GM18867 (cell line): Measurements from ENCODE around the gene PPWD1.
"Not testable (repeated sequence)": the region's sequence is repeated elsewhere in the genome, so short reads cannot be mapped to it uniquely, and the experiment has no call there.

ENCODE experiments used
- ATAC-seq: cut with Tn5 transposase; IDR thresholded peaks from one replicate; pipeline ENCODE4 v1.9.1; 2021; ENCODE audit warnings: mild to moderate bottlenecking, moderate library complexity; ENCODE audit not compliant: unreplicated experiment

PPWD1 gene

GRCh38 chr5:65562731-65563701 is at the start of gene PPWD1, which contains the start of gene CENPK:
Gene PPWD1 (plus strand): TSS chr5:65563296. CDS start chr5:65563311, 15 bp downstream.
Gene CENPK (minus strand): TSS chr5:65563168. CDS start chr5:65554907, 8,261 bp downstream.
- ATAC-seq: peak; percentile 98

- no peak for ATAC-seq
Measured at GRCh38 chr5:65525726-65526125, 37.4 kb upstream of the PPWD1 start.

GRCh38 chr5:65530904-65531303 is 32.2 kb upstream of the PPWD1 start:
- ATAC-seq: no peak

GRCh38 chr5:65535529-65535987 is 27.5 kb upstream of the PPWD1 start:
- ATAC-seq: no peak

- ATAC-seq: no peak
Measured at GRCh38 chr5:65539827-65540226, 23.3 kb upstream of the PPWD1 start.

- no peak for ATAC-seq
Measured at GRCh38 chr5:65544473-65544872, 18.6 kb upstream of the PPWD1 start.

- no peak for ATAC-seq
Measured at GRCh38 chr5:65546141-65546540, 17.0 kb upstream of the PPWD1 start.

GRCh38 chr5:65548281-65548680 is 14.8 kb upstream of the PPWD1 start:
- no peak for ATAC-seq

- ATAC-seq: no peak
Measured at GRCh38 chr5:65553941-65554340, 9.2 kb upstream of the PPWD1 start.

- no peak for ATAC-seq
Measured at GRCh38 chr5:65555287-65555686, 7.8 kb upstream of the PPWD1 start.

GRCh38 chr5:65556181-65556580 is 6.9 kb upstream of the PPWD1 start:
- no peak for ATAC-seq

GRCh38 chr5:65556718-65557117 is 6.4 kb upstream of the PPWD1 start:
- no peak for ATAC-seq

GRCh38 chr5:65563777-65564176 is 681 bp downstream of the PPWD1 start:
- ATAC-seq: no peak

GRCh38 chr5:65566505-65566904 is 3.4 kb downstream of the PPWD1 start:
- ATAC-seq: no peak

- no peak for ATAC-seq
Measured at GRCh38 chr5:65570598-65571226, 7.6 kb downstream of the PPWD1 start.

GRCh38 chr5:65577141-65577540 is 14.0 kb downstream of the PPWD1 start:
- no peak for ATAC-seq

GRCh38 chr5:65588694-65589093 is 25.6 kb downstream of the PPWD1 start:
- no peak for ATAC-seq

- ATAC-seq: not testable (repeated sequence)
Measured at GRCh38 chr5:65601761-65602160, 38.7 kb downstream of the PPWD1 start.

- ATAC-seq: no peak
Measured at GRCh38 chr5:65611524-65611923, 48.4 kb downstream of the PPWD1 start.

- ATAC-seq: no peak
Measured at GRCh38 chr5:65612298-65612907, 49.3 kb downstream of the PPWD1 start.

- ATAC-seq: no peak
Measured at GRCh38 chr5:65620021-65620420, 56.9 kb downstream of the PPWD1 start.
